ENCODE measurements around the gene HSPA12A. TPM values are rescaled to one million over a fixed set of nuclear protein-coding genes. Genes with fewer than 3 reads are reported as not detected.

The HSPA12A gene, protein sequence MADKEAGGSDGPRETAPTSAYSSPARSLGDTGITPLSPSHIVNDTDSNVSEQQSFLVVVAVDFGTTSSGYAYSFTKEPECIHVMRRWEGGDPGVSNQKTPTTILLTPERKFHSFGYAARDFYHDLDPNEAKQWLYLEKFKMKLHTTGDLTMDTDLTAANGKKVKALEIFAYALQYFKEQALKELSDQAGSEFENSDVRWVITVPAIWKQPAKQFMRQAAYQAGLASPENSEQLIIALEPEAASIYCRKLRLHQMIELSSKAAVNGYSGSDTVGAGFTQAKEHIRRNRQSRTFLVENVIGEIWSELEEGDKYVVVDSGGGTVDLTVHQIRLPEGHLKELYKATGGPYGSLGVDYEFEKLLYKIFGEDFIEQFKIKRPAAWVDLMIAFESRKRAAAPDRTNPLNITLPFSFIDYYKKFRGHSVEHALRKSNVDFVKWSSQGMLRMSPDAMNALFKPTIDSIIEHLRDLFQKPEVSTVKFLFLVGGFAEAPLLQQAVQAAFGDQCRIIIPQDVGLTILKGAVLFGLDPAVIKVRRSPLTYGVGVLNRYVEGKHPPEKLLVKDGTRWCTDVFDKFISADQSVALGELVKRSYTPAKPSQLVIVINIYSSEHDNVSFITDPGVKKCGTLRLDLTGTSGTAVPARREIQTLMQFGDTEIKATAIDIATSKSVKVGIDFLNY
- total RNA-seq = under 1 TPM; 0.40 to 0.41 TPM

DNA sequence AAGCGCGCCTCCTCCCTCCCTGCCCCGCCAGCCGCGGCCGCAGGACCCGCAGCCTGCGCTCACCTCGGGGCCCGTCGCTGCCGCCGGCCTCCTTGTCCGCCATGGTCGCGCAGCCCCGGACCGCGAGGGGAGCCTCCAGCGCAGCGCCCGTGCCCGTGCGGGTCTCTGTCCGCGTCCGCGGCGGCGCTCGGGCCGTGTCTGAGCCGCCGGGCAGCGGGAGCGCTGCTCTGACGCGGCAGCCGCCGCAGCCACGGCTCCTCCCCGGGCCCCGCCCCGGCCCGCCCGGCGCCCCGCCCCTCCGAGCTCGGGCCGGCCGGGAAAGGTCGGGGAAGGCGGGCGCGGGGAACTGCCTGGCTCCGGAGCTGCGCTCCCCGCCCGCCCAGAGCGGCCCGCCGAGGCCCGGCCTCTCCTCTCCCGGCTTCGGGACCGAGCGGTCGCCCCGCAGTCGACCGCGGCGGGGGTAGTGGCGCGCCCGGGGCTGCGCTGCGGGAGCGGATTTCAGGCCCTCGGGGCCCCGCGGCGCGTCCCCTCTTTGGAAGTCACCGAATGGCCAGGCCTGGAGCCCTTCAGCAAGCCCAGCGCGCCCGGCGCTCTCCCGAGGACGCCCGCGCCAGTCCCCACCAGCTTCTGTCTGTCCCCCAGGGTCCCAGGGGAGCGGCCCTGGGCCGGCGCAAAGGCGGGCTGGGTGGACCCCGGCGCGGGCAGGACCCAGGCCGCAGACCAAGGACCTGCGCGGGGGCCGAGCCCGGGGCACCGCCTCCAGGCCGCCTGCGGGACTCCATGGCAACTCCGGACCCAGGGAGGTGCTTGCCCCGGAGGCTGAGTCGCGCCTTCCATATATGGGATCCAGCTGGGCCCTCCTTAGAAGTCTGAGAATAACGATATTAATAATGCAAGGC is at the start of gene HSPA12A:
Gene HSPA12A (minus strand): TSS at position 200 of the 899 bp plus-strand sequence. CDS start 97 bp downstream, at position 103.
- H3K9me3 Mint-ChIP-seq = no peaks in the 10 kb centered on the region
- peak; percentile 59 for DNase-seq
- CTCF ChIA-PET = interaction anchor here (0.6 to 0.9 kb wide), 4 partner anchors 20 to 425 kb away, joined by 3 to 8 read pairs (median 4); no protein-coding TSS in a partner anchor
- H3K4me3 Mint-ChIP-seq = no peak within 1 kb of the TSS
- no peaks in the 10 kb centered on the region for H3K4me1 Mint-ChIP-seq (ENCODE audit: low read depth)
- no peak within 1 kb of the TSS for H3K27ac Mint-ChIP-seq
- intact Hi-C loops (cut with micrococcal nuclease) = loop anchor here (1.0 to 2.0 kb wide), 3 partner anchors 16 to 432 kb away; no protein-coding TSS in a partner anchor
- peaks cover 61% of the 10 kb centered on the region for H3K27me3 Mint-ChIP-seq
- POLR2A ChIA-PET = no interaction called here
- no peaks in the 10 kb centered on the region for H3K36me3 Mint-ChIP-seq

DNA sequence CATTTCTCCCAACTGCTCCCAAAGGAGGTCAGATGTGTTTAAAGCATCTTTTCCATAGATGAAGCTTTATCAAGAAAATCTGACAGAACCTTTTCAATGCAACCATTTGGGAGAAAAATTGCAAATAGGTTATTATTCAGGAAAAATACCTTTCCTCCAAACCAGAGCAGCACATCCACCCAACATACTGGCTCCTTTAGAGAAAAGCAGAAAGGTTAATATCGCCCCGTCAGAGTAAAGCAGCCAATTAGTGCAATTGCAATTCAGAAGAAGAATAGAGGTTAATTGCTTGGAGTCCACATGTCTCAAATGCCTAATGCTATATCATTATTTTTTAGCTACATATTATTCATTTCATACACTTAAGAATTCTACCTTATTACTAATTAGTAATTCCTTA is 48.9 kb upstream of the HSPA12A start:
- no peaks in the 10 kb centered on the region for H3K36me3 Mint-ChIP-seq
- intact Hi-C loops (cut with micrococcal nuclease) = no loop called here
- H3K27ac Mint-ChIP-seq = no peak overlapping the region

DNA sequence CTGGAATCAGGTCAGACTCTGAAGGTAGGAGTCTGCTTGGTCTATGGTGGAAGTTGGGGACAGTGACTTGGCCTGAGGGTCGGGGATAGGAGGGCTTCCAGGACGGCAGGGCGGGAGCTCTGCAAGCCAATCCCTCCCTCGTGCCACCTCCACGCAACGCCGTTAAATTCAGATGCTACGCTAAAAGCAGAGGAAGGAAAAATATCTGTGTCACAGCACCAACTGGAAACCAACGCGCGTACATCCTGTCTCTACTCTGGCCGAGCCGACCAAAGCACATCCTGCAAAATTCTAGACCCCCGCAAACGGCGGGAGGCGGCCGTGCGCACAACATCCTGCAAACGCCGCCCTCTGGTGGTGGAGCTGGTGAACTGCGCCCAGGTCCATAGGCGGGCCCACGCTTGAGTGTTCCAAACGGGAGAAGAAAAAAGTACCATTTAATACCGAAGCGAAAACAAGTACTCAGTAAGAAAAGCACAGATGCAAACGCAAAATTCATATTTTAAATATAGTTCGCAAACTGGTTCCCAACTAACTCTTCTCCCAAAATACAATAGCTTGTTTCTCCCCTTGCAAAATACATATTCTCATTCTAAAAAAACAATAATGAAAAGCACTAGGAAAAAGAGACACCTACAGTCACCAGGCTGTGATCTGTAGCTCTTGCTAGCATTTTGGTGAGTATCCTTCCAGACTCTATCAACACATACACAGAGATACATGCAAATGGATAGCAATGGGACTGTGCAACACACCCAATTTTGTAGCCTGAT is 45.7 kb upstream of the HSPA12A start:
- POLR2A ChIA-PET = no interaction called here
- H3K36me3 Mint-ChIP-seq = no peaks in the 10 kb centered on the region
- H3K27me3 Mint-ChIP-seq = peaks cover 25% of the 10 kb centered on the region

More for the DNA sequence above, 48.9 kb upstream of the HSPA12A start:
- H3K4me3 Mint-ChIP-seq = no peak overlapping the region
- ChIA-PET CTCF (interaction anchor here (1.3 to 3.4 kb wide), 3 partner anchors 109 to 386 kb away, joined by 4 to 14 read pairs (median 4); no protein-coding TSS in a partner anchor), POLR2A (no interaction called here)
- peaks cover 3% of the 10 kb centered on the region for H3K9me3 Mint-ChIP-seq
- H3K27me3 Mint-ChIP-seq = peaks cover 26% of the 10 kb centered on the region
- H3K4me1 Mint-ChIP-seq (ENCODE audit: low read depth) = peaks cover 18% of the 10 kb centered on the region
- DNase-seq = no peak

DNA sequence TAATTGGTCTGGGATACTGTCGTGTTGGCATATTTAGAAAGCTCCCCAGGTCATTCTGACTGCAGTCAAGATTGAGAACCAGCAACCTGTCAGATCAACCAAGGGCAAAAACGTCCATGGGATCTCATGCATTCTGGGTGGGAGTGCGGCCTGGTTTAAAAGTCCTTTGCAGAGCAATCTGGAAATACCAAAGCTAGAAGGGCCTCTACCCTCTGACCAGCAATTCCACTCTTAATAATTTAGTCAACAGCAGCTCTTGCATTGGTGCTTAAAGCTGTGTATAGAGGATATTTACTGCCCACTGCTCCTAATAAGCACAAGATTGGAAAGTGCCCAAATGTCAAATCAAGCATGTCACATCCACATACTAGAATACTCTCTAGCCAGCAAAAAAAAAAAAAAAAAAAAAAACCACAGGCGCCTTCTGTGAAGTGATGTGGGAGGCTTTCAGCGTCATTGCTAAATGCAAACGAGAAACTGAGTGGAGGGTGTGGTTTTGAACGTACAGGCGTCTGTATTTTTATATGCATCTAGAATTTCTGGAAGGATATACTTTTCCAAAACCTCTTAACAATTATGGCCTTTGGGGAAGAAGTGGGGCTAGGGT is 44.8 kb upstream of the HSPA12A start:
- intact Hi-C loops (cut with micrococcal nuclease) = no loop called here
- CTCF ChIA-PET = interaction anchor here (0.6 to 4.1 kb wide), 17 partner anchors 9 to 390 kb away, joined by 3 to 61 read pairs (median 5); no protein-coding TSS in a partner anchor
- no peak for DNase-seq
- Mint-ChIP-seq H3K4me3 (no peak overlapping the region), H3K27me3 (peaks cover 21% of the 10 kb centered on the region), H3K9me3 (no peaks in the 10 kb centered on the region), H3K36me3 (no peaks in the 10 kb centered on the region), H3K27ac (no peak overlapping the region), H3K4me1 (ENCODE audit: low read depth) (peaks cover 14% of the 10 kb centered on the region)
- POLR2A ChIA-PET = no interaction called here

More for the DNA sequence above, 45.7 kb upstream of the HSPA12A start:
- intact Hi-C loops (cut with micrococcal nuclease) = loop anchor here (1.0 to 2.0 kb wide), 2 partner anchors 45 to 106 kb away; partner anchors contain the start of gene HSPA12A
- peak; percentile 84 for DNase-seq
- CTCF ChIA-PET = interaction anchor here (0.6 to 4.1 kb wide), 31 partner anchors 8 to 429 kb away, joined by 3 to 61 read pairs (median 4); partner anchors contain the start of gene HSPA12A
- H3K9me3 Mint-ChIP-seq = peaks cover 3% of the 10 kb centered on the region
- H3K27ac Mint-ChIP-seq = no peak overlapping the region
- H3K4me3 Mint-ChIP-seq = peak overlapping the region; percentile 16
- peaks cover 18% of the 10 kb centered on the region for H3K4me1 Mint-ChIP-seq (ENCODE audit: low read depth)

DNA sequence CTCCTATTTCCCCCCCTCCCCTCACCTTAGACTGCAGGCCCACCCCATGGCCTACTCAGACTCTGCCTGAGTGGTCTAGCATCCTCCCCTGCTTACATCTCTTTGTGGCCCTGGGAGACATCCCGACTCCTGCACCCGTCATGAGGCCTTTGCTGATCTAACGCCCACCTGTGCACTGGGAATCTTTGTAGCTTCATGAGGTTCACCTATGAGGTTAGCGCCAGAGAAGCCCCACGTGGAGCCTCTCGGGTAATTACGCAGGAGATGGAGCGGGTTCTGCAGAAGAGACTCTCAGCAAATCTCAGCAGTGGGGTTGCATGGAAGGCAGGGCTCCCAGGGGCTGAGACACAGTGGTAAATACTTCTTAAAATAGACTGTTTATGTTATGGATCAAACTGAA is 43.5 kb upstream of the HSPA12A start:
- no peak overlapping the region for H3K27ac Mint-ChIP-seq
- H3K4me1 Mint-ChIP-seq (ENCODE audit: low read depth) = peaks cover 14% of the 10 kb centered on the region
- intact Hi-C loops (cut with micrococcal nuclease) = no loop called here
- H3K36me3 Mint-ChIP-seq = no peaks in the 10 kb centered on the region
- no peak for DNase-seq
- H3K27me3 Mint-ChIP-seq = peaks cover 13% of the 10 kb centered on the region
- H3K9me3 Mint-ChIP-seq = no peaks in the 10 kb centered on the region
- CTCF ChIA-PET = interaction anchor here (4.1 kb wide), 1 partner anchor 102 kb away, joined by 61 read pairs; no protein-coding TSS in a partner anchor
- H3K4me3 Mint-ChIP-seq = no peak overlapping the region
- POLR2A ChIA-PET = no interaction called here

DNA sequence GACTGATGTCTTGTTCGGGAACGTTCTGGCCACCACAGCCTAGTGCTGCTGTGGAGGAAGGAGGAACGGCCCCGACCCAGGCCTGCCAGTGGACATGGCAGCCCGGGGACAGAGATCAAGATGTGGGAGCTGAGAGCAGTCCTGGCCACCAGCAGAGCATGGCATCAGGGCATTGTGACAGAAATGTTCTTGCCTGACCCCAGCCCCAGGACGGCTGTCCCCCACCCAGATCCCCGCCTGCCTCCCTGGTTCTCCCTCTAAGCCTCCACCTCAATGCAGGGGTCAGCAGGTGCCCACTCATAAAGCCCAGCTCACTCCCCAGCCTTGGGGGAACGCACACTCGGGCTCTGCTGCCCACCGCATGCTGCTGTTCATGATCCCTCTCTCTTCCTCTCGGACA is 42.9 kb upstream of the HSPA12A start:
- Mint-ChIP-seq H3K4me1 (ENCODE audit: low read depth) (peaks cover 14% of the 10 kb centered on the region), H3K4me3 (no peak overlapping the region), H3K27ac (no peak overlapping the region), H3K36me3 (no peaks in the 10 kb centered on the region), H3K9me3 (no peaks in the 10 kb centered on the region), H3K27me3 (peaks cover 9% of the 10 kb centered on the region)
- ChIA-PET CTCF (no interaction called here), POLR2A (no interaction called here)
- intact Hi-C loops (cut with micrococcal nuclease) = no loop called here
- no peak for DNase-seq

DNA sequence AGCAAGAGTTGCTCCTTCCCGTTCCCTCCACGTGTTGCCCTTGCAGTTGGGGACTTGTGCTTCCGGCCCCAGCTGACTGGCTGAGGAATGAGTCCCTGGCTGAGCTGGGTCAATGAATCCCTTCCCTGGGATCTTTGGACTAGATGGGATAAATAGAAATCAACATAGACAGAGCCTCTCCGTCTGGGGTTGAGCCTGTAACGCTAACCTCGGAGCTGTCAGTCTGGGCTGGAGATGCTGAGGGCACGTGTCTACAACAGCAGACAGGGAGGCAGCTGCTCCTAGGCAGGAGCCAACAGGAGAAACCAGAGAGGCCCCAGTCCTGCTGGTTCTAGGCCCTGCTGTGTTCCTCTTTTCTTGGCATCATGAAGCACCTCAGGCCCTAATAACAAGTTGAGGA is 42.3 kb upstream of the HSPA12A start:
- CTCF ChIA-PET = interaction anchor here (0.6 to 0.8 kb wide), 2 partner anchors 20 to 390 kb away, joined by 3 to 4 read pairs; no protein-coding TSS in a partner anchor
- intact Hi-C loops (cut with micrococcal nuclease) = no loop called here
- H3K36me3 Mint-ChIP-seq = no peaks in the 10 kb centered on the region
- H3K4me1 Mint-ChIP-seq (ENCODE audit: low read depth) = peaks cover 14% of the 10 kb centered on the region
- DNase-seq = no peak
- H3K27ac Mint-ChIP-seq = no peak overlapping the region
- no peaks in the 10 kb centered on the region for H3K9me3 Mint-ChIP-seq
- no peak overlapping the region for H3K4me3 Mint-ChIP-seq
- POLR2A ChIA-PET = no interaction called here
- H3K27me3 Mint-ChIP-seq = peaks cover 6% of the 10 kb centered on the region

DNA sequence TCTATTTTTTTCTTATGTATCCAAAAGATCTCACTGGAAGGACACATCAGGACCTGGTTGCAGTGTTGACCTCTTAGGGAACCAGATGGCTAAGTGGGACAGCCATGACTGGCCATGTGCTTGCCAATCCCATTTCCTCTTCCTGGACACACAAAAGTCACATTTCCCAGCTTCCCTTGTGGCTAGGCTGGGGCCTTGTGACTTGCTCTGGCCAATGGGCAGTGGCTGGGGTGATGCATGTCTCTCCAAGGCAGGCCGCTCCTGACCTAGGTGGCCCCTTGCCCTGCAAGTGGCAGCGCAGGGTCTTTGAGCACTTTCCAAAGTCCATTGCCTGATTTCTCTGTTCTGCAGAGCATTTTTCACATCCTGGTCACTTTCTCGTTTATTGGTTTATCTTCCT is 41.7 kb upstream of the HSPA12A start:
- DNase-seq = no peak
- Mint-ChIP-seq H3K27ac (no peak overlapping the region), H3K4me3 (no peak overlapping the region), H3K27me3 (peaks cover 5% of the 10 kb centered on the region), H3K9me3 (no peaks in the 10 kb centered on the region), H3K4me1 (ENCODE audit: low read depth) (peaks cover 14% of the 10 kb centered on the region), H3K36me3 (no peaks in the 10 kb centered on the region)
- CTCF ChIA-PET = interaction anchor here (0.6 to 0.8 kb wide), 2 partner anchors 19 to 391 kb away, joined by 3 to 4 read pairs; no protein-coding TSS in a partner anchor
- intact Hi-C loops (cut with micrococcal nuclease) = no loop called here
- POLR2A ChIA-PET = no interaction called here

DNA sequence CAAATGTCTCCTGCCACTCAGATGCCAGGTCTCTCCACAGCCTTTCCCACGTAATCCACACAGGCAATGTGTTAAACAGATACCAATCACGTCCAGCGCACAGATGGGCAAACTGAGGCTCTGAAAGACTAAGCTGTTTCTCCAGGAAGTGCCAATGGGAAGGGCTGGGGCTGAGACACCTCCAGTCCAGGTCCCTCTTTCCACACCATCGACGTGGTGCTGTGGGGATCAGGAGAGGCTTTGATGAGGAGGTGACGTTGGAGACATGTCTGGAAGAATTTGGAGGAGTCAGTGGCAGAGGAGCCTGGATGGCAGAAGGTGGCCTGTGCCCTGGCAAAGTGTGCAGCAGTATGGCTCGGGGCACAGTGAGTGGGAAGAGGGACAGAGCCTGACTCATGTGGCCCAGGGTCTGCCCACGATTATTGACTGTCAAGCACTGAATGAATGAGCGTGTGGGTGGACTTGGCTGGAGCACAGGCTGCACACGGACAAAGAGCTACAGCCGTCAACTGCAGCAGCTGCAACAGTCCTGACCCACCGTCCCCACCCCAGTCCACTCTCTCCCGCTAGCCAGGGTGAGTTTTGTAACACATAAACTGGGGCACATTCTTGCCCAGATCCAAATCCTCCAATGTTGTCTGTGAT is 40.8 kb upstream of the HSPA12A start:
- intact Hi-C loops (cut with micrococcal nuclease) = no loop called here
- Mint-ChIP-seq H3K36me3 (no peaks in the 10 kb centered on the region), H3K4me1 (ENCODE audit: low read depth) (peaks cover 11% of the 10 kb centered on the region), H3K27me3 (peaks cover 5% of the 10 kb centered on the region), H3K27ac (no peak overlapping the region), H3K4me3 (no peak overlapping the region), H3K9me3 (no peaks in the 10 kb centered on the region)
- no peak for DNase-seq
- ChIA-PET CTCF (no interaction called here), POLR2A (no interaction called here)

DNA sequence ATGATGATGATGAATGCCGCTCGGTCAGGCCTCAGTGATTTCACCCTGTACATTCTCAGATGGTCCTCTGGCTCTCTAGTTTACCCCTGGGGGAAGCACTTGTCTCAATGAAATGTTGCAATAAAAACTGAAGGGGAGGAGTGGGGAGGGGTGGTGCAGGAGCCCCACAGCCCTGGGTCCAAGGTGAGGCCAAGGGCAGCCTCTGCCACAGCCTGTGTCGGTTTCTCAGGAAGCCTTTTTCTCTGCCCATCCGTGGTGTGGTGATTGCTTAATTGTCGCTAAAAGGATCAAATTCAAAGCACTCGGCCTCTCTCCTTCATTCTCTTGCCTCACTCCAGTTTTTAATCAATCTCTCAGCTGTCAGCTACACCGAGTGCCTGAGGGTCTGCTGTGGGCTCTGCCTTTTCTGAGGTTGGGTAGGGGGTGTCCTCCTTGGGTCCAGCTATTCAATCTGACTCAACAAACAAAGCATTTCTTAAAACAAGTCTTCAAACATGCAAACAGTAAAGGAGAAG is 39.1 kb upstream of the HSPA12A start:
- POLR2A ChIA-PET = no interaction called here
- Mint-ChIP-seq H3K27me3 (peaks cover 5% of the 10 kb centered on the region), H3K4me3 (no peak overlapping the region), H3K4me1 (ENCODE audit: low read depth) (no peaks in the 10 kb centered on the region), H3K36me3 (no peaks in the 10 kb centered on the region), H3K9me3 (no peaks in the 10 kb centered on the region), H3K27ac (no peak overlapping the region)
- intact Hi-C loops (cut with micrococcal nuclease) = no loop called here
- CTCF ChIA-PET = interaction anchor here (1.1 kb wide), 1 partner anchor 15 kb away, joined by 3 read pairs; no protein-coding TSS in a partner anchor
- DNase-seq = no peak
